ENCODE data around the gene FAM237B. TPM values are rescaled to one million over a fixed set of nuclear protein-coding genes. Genes with fewer than 3 reads are reported as not detected.

Gene FAM237B
- total and polyA plus RNA-seq, 9 of the 15 experiments (the other 6 are each of a cell fraction or from before 2014, with no cell fraction given), result not detected

- Histone ChIP-seq H3K9me3 (replicated peaks; ENCODE audit: control insufficient read depth, insufficient read depth, low read depth, low read length) (no peaks in the 10 kb centered on the region), H3K9me1 (ENCODE audit: control insufficient read depth, insufficient read depth, low read length) (no peaks in the 10 kb centered on the region), H3K9ac (ENCODE audit: insufficient read depth in 1 of 2, low read depth in 2 of 2, low read length in 2 of 2) (no peak overlapping the region), H2AFZ (ENCODE audit: low read depth, low read length) (no peak overlapping the region), H3K79me2 (ENCODE audit: control insufficient read depth, insufficient read depth, low read length) (no peaks in the 10 kb centered on the region), H3K4me2 (ENCODE audit: insufficient read depth, low read length) (no peak overlapping the region), H3K27ac (ENCODE audit: extremely low read depth, low read depth, low read length) (no peak overlapping the region), H3K4me3 (no peak overlapping the region), H3K36me3 (ENCODE audit: control insufficient read depth, insufficient read depth, low read length) (no peaks in the 10 kb centered on the region), H3K27me3 (ENCODE audit: control insufficient read depth in 2 of 2, insufficient read depth in 2 of 2, low read length in 2 of 2) (no peaks in the 10 kb centered on the region; a peak in 1 of 5 replicates), H4K20me1 (replicated peaks; ENCODE audit: control insufficient read depth, insufficient read depth, low read length) (no peaks in the 10 kb centered on the region), H3K4me1 (replicated peaks in 1 of 2; ENCODE audit: control insufficient read depth in 2 of 2, insufficient read depth in 2 of 2, low read length in 2 of 2) (no peaks in the 10 kb centered on the region)
- TF ChIP-seq ZNF316 (IDR thresholded peaks at IDR 0.05), result peak; percentile 63
- no peak for TF ChIP-seq BDP1 (IDR thresholded peaks at IDR 0.05; ENCODE audit: insufficient read depth, insufficient read length)
- 0 out of 2 replicates have a peak, but pooled peaks have one; percentile 12 for TF ChIP-seq MAFK (IDR thresholded peaks at IDR 0.05; ENCODE audit: low read length)
- peak; percentile 30; the same call in 1 of the 2 replicates for TF ChIP-seq MAFG (tag; conservative IDR thresholded peaks at IDR 0.05)
- TF ChIP-seq MAFF (IDR thresholded peaks at IDR 0.05; ENCODE audit: low read length), result peak; percentile 43; the same call in 1 of the 2 replicates
- ATAC-seq (no peak), FAIRE-seq (no peak), DNase-seq (ENCODE audit: extremely low read depth in 1 of 4, low spot score in 3 of 4) (no peak)
- intact Hi-C loops (cut with micrococcal nuclease) (loop anchor here (2.0 kb wide), 1 partner anchor 113 kb away; no protein-coding TSS in a partner anchor), in situ Hi-C loops (cut with MboI) (no loop called here)
- POLR2A ChIA-PET, result interaction anchor here (0.6 kb wide), 1 partner anchor 223 kb away, joined by 3 read pairs; no protein-coding TSS in a partner anchor
- 3% methylated on average over 4 of the region's 4 CpGs for WGBS (ENCODE audit: insufficient coverage, low coverage, missing lambda C conversion rate)
- BruUV-seq (replicated peaks), result no TSS peak
- CTCF ChIA-PET (ENCODE audit: low intra/inter-chr PET ratio), result no interaction called here
These were observed 7.2 kb downstream of the FAM237B start for GRCh38 chr7:90313907-90314306.

GRCh38 chr7:90312745-90313144, 8.4 kb downstream of the FAM237B start:
- no peak overlapping the region for H3K9ac ChIP-seq (ENCODE audit: insufficient read depth in 1 of 2, low read depth in 2 of 2, low read length in 2 of 2)
- WGBS (ENCODE audit: insufficient coverage, low coverage, missing lambda C conversion rate), result 25% methylated on average over 2 of the region's 2 CpGs
- H3K4me2 ChIP-seq (ENCODE audit: insufficient read depth, low read length), result no peak overlapping the region
- no peak overlapping the region for H3K4me3 ChIP-seq
- no peaks in the 10 kb centered on the region for H3K36me3 ChIP-seq (ENCODE audit: control insufficient read depth, insufficient read depth, low read length)
- DNase-seq (ENCODE audit: extremely low read depth in 1 of 4, low spot score in 3 of 4) (peak in 1 of 4 experiments; percentile 11), FAIRE-seq (peak; percentile 29), ATAC-seq (peak; percentile 67; the same call in 2 of the 3 replicates)
- no peak overlapping the region for H2AFZ ChIP-seq (ENCODE audit: low read depth, low read length)
- H3K9me1 ChIP-seq (ENCODE audit: control insufficient read depth, insufficient read depth, low read length), result no peaks in the 10 kb centered on the region
- H3K27ac ChIP-seq (ENCODE audit: extremely low read depth, low read depth, low read length), result no peak overlapping the region
- no peaks in the 10 kb centered on the region; a peak in 1 of 5 replicates for H3K27me3 ChIP-seq (ENCODE audit: control insufficient read depth in 2 of 2, insufficient read depth in 2 of 2, low read length in 2 of 2)
- TF ChIP-seq CTCF (IDR thresholded peaks at IDR 0.05 in 2 of 3, conservative IDR thresholded peaks at IDR 0.05 in 1 of 3; ENCODE audit: insufficient read depth in 2 of 3, low read depth in 1 of 3, low read length in 3 of 3) (peak in 1 of 3 experiments; percentile 47; a peak in 3 of 6 replicates), DLX4 (CRISPR knock-in tag; IDR thresholded peaks at IDR 0.05) (no peak), RAD21 (CRISPR knock-in tag; conservative IDR thresholded peaks at IDR 0.05 in 1 of 2, IDR thresholded peaks at IDR 0.05 in 1 of 2) (peak in 1 of 2 experiments; percentile 49; a peak in 1 of 4 replicates), ZNF143 (CRISPR knock-in tag; IDR thresholded peaks at IDR 0.05) (no peak)
- ChIA-PET POLR2A (interaction anchor here (1.1 kb wide), 1 partner anchor 91 kb away, joined by 3 read pairs; the partner anchor contains the start of gene CLDN12), CTCF (ENCODE audit: low intra/inter-chr PET ratio) (no interaction called here)
- no peaks in the 10 kb centered on the region for H4K20me1 ChIP-seq (replicated peaks; ENCODE audit: control insufficient read depth, insufficient read depth, low read length)
- in situ Hi-C loops (cut with MboI) (no loop called here), intact Hi-C loops (cut with micrococcal nuclease) (loop anchor here (2.0 kb wide), 1 partner anchor 114 kb away; no protein-coding TSS in a partner anchor)
- no peaks in the 10 kb centered on the region for H3K79me2 ChIP-seq (ENCODE audit: control insufficient read depth, insufficient read depth, low read length)
- no TSS peak for BruUV-seq (replicated peaks)
- no peaks in the 10 kb centered on the region for H3K9me3 ChIP-seq (replicated peaks; ENCODE audit: control insufficient read depth, insufficient read depth, low read depth, low read length)
- no peaks in the 10 kb centered on the region for H3K4me1 ChIP-seq (replicated peaks in 1 of 2; ENCODE audit: control insufficient read depth in 2 of 2, insufficient read depth in 2 of 2, low read length in 2 of 2)
